ENCODE data around the gene NSUN2.
A peak's percentile ranks its signal among the peaks of the same experiment; 100 is the strongest.

Gene NSUN2

GRCh38 chr5:6632888-6633468 is at the start of gene NSUN2, which contains the start of gene SRD5A1 (continued):
- TF ChIP-seq ZNF776 (tag by site-specific recombination; IDR thresholded peaks at IDR 0.05; ENCODE audit: borderline replicate concordance) (no peak), ZNF140 (tag by site-specific recombination; IDR thresholded peaks at IDR 0.05) (no peak), MZF1 (tag by site-specific recombination; IDR thresholded peaks at IDR 0.05; ENCODE audit: borderline replicate concordance) (no peak), ZNF19 (tag by site-specific recombination; IDR thresholded peaks at IDR 0.05; ENCODE audit: low read depth) (no peak), KLF8 (tag by site-specific recombination; IDR thresholded peaks at IDR 0.05) (peak; percentile 85), PBX3 (CRISPR knock-in tag; IDR thresholded peaks at IDR 0.05) (0 out of 2 replicates have a peak, but pooled peaks have one; percentile 66), ZSCAN18 (tag by site-specific recombination; IDR thresholded peaks at IDR 0.05) (0 out of 2 replicates have a peak, but pooled peaks have one; percentile 58), ZNF335 (tag by site-specific recombination; conservative IDR thresholded peaks at IDR 0.05) (peak; percentile 100), ZBTB48 (tag by site-specific recombination; IDR thresholded peaks at IDR 0.05) (no peak), ZNF549 (tag by site-specific recombination; IDR thresholded peaks at IDR 0.05) (no peak), REPIN1 (tag by site-specific recombination; IDR thresholded peaks at IDR 0.05; ENCODE audit: low read depth) (no peak), SP3 (tag by site-specific recombination; IDR thresholded peaks at IDR 0.05) (peak; percentile 90), ZNF133 (tag by site-specific recombination; IDR thresholded peaks at IDR 0.05) (peak; percentile 7; the same call in 1 of the 2 replicates), ZBTB6 (tag by site-specific recombination; IDR thresholded peaks at IDR 0.05) (0 out of 2 replicates have a peak, but pooled peaks have one; percentile 6), ZXDB (tag by site-specific recombination; IDR thresholded peaks at IDR 0.05) (peak; percentile 89), GLIS2 (tag by site-specific recombination; IDR thresholded peaks at IDR 0.05) (peak; percentile 46), ZBTB11 (tag by site-specific recombination; conservative IDR thresholded peaks at IDR 0.05; ENCODE audit: low read depth) (peak; percentile 94), GLIS1 (tag by site-specific recombination; IDR thresholded peaks at IDR 0.05) (peak; percentile 77)

GRCh38 chr5:6682239-6682638 is 49.4 kb upstream of the NSUN2 start:
- ChIA-PET POLR2A (interaction anchor here (0.6 kb wide), 1 partner anchor 1485 kb away, joined by 3 read pairs; no protein-coding TSS in a partner anchor), CTCF (no interaction called here)
- Histone ChIP-seq H3K4me1 (ENCODE audit: control insufficient read depth, insufficient read depth, low read length) (no peaks in the 10 kb centered on the region), H3K4me3 (ENCODE audit: low read depth, low read length) (no peak overlapping the region), H3K36me3 (ENCODE audit: control insufficient read depth in 2 of 2, insufficient read depth in 1 of 2, low read length in 2 of 2) (no peaks in the 10 kb centered on the region), H3K27ac (ENCODE audit: extremely low read depth, low read depth, low read length) (no peak overlapping the region), H3K9me3 (ENCODE audit: control insufficient read depth, insufficient read depth, low read depth, low read length) (no peaks in the 10 kb centered on the region)
- TF ChIP-seq ZFP41 (tag by site-specific recombination; IDR thresholded peaks at IDR 0.05; ENCODE audit: borderline replicate concordance) (no peak), ZNF155 (tag by site-specific recombination; IDR thresholded peaks at IDR 0.05) (no peak), ZSCAN5A (tag by site-specific recombination; IDR thresholded peaks at IDR 0.05) (no peak), ZNF792 (tag by site-specific recombination; IDR thresholded peaks at IDR 0.05) (no peak), ZSCAN23 (tag by site-specific recombination; IDR thresholded peaks at IDR 0.05) (no peak)
